ENCODE data around the gene OSTF1.

- TF ChIP-seq, protein P1, sequence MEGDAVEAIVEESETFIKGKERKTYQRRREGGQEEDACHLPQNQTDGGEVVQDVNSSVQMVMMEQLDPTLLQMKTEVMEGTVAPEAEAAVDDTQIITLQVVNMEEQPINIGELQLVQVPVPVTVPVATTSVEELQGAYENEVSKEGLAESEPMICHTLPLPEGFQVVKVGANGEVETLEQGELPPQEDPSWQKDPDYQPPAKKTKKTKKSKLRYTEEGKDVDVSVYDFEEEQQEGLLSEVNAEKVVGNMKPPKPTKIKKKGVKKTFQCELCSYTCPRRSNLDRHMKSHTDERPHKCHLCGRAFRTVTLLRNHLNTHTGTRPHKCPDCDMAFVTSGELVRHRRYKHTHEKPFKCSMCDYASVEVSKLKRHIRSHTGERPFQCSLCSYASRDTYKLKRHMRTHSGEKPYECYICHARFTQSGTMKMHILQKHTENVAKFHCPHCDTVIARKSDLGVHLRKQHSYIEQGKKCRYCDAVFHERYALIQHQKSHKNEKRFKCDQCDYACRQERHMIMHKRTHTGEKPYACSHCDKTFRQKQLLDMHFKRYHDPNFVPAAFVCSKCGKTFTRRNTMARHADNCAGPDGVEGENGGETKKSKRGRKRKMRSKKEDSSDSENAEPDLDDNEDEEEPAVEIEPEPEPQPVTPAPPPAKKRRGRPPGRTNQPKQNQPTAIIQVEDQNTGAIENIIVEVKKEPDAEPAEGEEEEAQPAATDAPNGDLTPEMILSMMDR (IDR thresholded peaks at IDR 0.05) = no peak
- TF ChIP-seq ZNF121 (CRISPR knock-in tag; IDR thresholded peaks at IDR 0.05) = no peak
- TF ChIP-seq, protein P2, sequence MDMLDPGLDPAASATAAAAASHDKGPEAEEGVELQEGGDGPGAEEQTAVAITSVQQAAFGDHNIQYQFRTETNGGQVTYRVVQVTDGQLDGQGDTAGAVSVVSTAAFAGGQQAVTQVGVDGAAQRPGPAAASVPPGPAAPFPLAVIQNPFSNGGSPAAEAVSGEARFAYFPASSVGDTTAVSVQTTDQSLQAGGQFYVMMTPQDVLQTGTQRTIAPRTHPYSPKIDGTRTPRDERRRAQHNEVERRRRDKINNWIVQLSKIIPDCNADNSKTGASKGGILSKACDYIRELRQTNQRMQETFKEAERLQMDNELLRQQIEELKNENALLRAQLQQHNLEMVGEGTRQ (CRISPR knock-in tag; IDR thresholded peaks at IDR 0.05) = no peak
- no peak for TF ChIP-seq ZNF423 (CRISPR knock-in tag; IDR thresholded peaks at IDR 0.05)
- no peak for TF ChIP-seq SP1 (CRISPR knock-in tag; conservative IDR thresholded peaks at IDR 0.05)
- TF ChIP-seq PREB (CRISPR knock-in tag; IDR thresholded peaks at IDR 0.05; ENCODE audit: borderline replicate concordance) = no peak
Observed at GRCh38 chr9:75061169-75061568, 27.1 kb upstream of the OSTF1 start.

Data from WTC11 (cell line).